Stimulated activated CD4-positive, alpha-beta T cell treated with anti-CD3 and anti-CD28 coated beads, Interleukin-15, amount 100 ng/mL, for 48 hours (primary cell): ENCODE data around the gene PIK3R3.

Experiments used
- DNase-seq, 2 donors: peaks; one replicate each; pipeline ENCODE4 v3.0.0-alpha.2; 2020; ENCODE audit warnings: low read depth in 2 of 2

The PIK3R3 gene

DNA sequence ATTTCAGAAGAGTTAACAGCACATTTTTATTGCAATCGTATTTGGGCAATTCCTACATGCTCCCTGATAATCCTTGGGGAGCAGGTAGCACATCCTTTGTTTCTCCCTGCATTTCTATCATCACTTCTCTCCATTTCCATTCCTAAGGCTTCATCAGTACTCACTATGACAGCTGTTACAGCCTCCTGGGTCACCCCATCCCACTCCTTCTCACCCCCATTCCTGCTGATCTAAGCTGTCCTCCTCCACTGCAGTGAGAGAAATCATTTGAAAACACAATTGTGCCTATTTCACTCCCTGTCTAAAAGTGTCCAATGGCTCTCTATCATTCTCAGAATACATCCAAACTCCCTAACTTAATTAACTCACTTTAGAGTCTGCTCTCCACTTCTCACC lies 25.5 kb upstream of the PIK3R3 start:
- no peak for DNase-seq

- no peak for DNase-seq
Measured at GRCh38 chr1:46153732-46154131, 21.3 kb upstream of the PIK3R3 start.

DNA sequence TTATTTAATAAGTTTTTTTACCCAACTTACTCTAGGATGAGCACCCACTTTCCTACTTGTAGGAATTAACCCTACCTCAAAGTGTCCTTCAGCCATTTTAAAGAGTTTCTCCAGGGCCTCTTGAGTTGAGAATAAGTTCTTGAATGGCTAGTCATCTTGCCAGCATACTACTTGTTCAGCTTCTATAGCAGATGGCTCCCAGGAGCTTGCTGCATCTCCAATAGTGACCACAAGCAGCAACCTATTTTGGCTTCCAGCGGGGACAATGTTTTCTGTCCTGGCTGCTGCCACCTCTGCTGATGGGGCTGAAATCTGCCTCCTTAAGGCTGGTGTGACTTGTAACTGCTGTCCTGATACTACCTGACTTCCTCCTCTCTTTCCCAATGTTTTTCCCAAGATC lies 20.8 kb upstream of the PIK3R3 start:
- DNase-seq = no peak

- no peak for DNase-seq
Measured at GRCh38 chr1:46152016-46152415, 19.6 kb upstream of the PIK3R3 start.

DNA sequence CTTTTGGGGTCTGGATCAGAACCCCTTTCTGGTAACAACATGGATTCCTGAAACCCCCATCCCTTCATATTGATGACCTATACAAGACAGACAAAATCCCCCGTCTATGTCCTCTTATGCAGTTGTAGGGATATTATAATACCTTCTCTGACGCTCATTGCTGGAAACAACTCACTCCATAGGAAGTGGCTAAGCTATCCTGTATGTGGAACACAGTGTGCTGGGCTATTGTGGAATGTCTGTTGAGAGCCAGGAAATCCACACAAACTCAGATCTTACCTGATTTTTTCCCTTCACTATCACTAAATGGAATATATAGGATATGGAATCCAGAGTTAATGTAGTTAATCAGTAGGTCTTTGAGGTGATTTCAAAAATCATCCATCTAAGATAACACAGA lies 17.7 kb upstream of the PIK3R3 start:
- no peak for DNase-seq

DNA sequence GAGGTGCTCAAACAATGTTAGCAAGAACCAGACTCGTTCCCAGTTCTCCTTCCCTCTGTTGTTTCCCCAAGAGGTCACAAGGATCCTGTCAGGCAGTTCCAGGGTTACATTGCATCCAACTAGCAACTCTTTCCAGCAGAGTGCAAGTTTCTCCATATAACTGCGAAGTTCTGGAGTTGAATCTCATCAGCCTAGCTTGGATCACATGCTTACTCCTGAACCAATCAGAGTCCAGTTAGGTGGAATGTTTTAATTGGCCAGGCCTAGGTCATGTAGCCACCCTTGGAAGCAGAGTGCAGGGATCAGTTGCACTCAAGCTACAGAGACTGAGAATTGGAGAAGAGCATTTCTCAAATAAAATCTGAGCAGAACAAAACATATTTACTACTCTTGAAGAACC lies 15.9 kb upstream of the PIK3R3 start:
- DNase-seq = no peak

GRCh38 chr1:46137916-46138315 lies 5.5 kb upstream of the PIK3R3 start:
- DNase-seq = no peak

GRCh38 chr1:46136711-46137110 lies 4.3 kb upstream of the PIK3R3 start:
- no peak for DNase-seq

- no peak for DNase-seq
Measured at GRCh38 chr1:46134660-46135331, 2.4 kb upstream of the PIK3R3 start.

GRCh38 chr1:46133781-46134350 lies 1.4 kb upstream of the PIK3R3 start:
- DNase-seq = no peak

DNA sequence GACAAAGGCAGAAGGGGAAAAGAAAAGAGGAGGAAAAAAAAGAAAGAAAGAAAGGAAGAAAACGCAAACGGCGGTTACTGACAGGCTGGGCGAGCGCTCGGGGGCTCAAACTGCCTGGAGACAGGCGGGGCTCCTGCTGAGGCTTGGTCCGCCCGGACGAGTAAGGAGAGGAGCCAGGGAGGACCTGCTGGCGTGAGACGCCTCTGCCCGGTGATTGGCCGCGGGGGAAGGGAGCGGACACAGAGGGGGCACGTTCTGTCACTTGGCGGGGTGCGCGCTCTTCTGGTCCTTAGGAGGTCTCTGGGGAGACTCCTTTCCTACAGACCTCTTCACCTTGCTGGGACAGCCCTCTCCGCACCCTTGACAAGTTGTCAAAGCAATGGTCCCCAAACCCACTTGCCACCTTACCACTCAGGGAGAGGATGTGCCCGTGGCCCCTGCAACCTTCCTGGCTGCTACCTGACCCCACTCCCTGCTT lies 791 bp upstream of the PIK3R3 start:
- no peak for DNase-seq

DNA sequence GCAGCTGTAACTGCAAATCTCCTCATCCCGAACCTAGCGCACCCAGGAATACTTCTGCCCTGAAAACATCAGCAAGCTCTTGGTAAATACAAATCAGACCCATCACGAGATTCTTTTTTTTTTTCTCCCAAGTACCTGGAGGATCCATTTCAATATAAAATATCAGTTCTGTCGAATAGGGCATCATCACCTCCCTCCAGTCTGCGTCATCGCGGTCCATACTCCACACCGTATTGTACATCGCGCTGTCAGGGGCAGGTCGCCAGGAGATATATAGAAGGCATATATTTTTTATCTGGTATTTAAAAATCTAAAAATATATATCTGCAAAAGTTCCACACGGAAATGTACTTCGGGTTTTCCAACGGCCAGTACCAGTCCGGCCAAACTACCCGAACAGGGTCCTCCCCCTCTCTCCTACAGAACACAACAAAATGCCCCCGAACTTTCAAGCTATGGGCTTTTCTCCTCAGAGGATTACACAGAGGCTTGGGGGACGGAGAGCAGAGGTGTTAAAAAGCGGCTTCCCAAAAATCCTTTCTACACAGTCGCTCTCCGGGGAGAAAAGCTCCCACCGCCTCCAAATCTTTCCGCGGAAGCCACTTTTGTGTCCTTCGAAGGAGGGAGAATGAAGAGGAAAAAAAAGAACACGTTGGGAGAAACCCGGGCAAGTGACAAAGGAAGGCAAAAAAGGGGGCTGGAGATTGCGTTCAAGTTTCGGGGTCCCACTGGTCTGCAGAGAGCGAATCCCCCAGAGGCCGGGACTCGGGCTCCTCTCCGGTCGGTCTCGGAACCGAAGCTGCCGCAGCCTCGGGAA lies 509 bp downstream of the PIK3R3 start:
- DNase-seq = peak in 1 of 2 donors; percentile 7

DNA sequence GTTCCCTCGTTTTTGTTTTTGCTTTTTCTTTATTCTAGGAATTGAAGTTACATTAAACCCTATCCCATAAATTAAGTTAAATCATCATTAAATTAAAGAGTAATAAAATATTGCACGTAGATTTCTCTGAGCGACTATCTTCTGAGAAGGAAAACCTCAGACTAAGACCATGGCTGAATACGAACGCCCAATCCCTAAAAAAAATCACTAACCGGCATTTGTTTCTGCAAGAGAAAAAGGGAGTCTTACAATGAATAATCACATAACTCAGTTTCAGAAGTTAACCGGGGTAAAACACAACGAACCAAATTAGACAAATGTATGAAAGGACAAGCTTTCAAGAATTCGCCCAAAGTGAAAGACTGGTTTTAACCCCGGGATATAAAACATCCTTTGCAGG lies 1.3 kb downstream of the PIK3R3 start:
- no peak for DNase-seq

- no peak for DNase-seq
Measured at GRCh38 chr1:46130606-46131005, 1.8 kb downstream of the PIK3R3 start.

DNA sequence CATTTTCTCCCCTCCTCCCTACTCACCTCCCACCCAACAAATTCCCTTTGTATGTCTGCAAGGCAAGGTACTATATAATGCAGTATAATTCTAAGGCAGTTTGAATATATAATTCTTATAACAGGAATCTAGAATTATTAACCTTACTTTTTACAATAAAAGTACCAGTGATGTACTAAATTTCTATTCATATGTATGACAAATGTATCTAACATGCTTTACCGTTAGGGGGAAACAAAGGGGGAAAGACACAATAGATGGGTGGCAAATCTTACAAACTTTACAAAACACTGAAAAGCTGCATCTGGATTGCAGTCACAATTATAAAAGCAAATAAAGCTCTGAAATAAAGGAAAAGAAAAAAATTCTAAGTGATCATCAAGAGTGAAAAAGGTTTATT lies 2.3 kb downstream of the PIK3R3 start:
- no peak for DNase-seq

DNA sequence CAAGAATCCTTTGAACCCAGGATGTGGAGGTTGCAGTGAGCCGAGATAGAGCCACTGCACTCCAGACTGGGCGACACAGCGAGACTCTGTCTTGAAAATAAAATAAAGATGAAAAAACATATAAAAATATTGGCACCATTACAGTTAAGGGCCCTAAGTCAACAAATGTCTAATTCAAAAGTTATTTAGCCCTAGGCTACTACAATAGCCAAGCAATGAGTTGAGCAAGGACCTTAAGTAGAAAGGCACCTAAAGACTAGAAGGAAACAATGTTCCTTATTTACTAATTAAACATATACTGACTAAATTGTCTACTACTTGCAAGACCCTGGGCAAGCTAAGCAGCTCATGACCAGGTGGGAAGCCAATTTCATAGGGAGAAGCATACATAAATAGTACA lies 4.1 kb downstream of the PIK3R3 start:
- DNase-seq = no peak

DNA sequence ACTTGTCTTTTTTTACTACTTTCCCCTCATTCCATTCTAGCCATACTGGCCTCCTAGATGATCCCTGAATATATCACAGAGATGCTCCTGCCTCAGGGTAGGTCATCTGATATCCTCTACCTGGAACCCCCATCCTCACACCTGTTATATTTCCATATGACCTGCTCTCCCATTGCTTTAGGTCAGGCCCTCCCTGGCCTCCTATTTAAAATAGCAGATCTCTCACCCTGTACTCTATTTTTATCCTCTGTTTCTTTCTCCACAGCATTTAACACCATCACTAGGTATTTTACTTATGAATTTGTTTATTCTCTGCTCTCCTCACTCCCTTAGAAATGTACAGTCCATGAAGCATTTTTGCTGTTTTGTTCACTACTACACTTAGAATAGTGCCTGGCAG lies 13.6 kb downstream of the PIK3R3 start:
- DNase-seq = no peak

GRCh38 chr1:46117810-46118494 lies 14.5 kb downstream of the PIK3R3 start:
- DNase-seq = no peak

- DNase-seq = no peak
Measured at GRCh38 chr1:46114925-46115603, 17.4 kb downstream of the PIK3R3 start.

GRCh38 chr1:46113948-46114347 lies 18.5 kb downstream of the PIK3R3 start:
- no peak for DNase-seq

GRCh38 chr1:46112108-46112507 lies 20.3 kb downstream of the PIK3R3 start:
- no peak for DNase-seq

GRCh38 chr1:46110521-46110920 lies 21.9 kb downstream of the PIK3R3 start:
- no peak for DNase-seq
